Fibroblast of skin of back (primary cell): ENCODE results near the gene LYPD6B.
A peak's percentile ranks its signal among the peaks of the same experiment; 100 is the strongest.

Experiments
- DNase-seq: peaks from one replicate; pipeline ENCODE4 v3.0.0-alpha.2; 2013

LYPD6B gene

DNA sequence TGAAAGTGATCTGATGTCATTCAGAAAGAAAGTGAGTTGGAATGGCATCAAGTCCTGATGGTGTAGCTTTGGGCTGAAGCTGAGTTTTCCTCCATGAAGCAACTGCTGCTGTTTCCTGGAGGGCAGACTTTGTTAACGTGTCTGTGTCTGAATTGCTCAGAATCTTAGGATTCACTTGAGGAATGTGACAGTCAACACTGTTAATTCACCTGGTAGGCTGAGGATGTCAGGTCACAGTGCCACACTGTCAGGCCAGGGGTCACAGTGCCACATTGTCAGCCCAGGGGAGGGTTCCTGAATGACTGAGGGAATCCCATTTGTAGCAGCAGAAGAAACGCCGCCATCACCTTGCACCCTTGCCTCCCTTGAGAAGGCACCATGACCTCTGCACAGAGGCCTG is 39.4 kb downstream of the LYPD6B start:
- no peak for DNase-seq

DNA sequence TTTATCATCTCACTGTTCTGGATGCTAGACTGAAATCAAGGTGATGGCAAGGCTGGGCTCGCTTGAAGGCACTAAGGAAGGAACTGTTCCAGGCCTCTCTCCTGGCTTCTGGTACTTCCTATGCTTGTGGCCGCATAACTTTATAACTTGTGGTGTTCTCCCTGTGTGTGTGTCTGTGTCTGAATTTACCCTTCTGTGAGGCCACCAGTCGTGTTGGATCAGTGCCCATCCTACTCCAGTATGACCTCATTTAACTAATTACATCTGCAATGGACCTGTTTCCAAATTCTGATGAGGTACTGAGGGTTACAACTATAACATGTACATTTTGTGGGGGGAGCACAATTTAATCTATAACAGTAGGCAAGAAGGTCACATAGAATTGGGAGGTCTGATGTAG is 41.6 kb downstream of the LYPD6B start:
- peak; percentile 23 for DNase-seq

DNA sequence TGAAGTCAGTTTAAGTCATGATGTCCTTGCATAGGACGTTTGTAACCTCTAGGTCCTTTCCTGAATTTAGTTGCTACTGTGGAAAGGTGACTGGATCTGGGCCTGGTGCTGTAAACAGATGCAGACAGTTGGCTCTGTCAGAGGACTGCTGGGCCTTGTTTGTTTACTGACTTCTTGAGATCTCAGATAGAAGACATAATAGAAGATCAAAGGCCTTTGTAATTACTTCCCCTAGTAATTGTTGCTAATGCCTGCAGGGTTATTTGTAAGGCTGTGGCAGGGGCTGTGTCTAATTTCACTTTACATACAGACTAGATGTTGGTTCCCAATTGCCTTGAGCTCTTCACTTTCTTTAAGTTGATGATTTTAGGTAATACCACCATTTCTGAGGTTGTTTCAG is 42.5 kb downstream of the LYPD6B start:
- DNase-seq = no peak

DNA sequence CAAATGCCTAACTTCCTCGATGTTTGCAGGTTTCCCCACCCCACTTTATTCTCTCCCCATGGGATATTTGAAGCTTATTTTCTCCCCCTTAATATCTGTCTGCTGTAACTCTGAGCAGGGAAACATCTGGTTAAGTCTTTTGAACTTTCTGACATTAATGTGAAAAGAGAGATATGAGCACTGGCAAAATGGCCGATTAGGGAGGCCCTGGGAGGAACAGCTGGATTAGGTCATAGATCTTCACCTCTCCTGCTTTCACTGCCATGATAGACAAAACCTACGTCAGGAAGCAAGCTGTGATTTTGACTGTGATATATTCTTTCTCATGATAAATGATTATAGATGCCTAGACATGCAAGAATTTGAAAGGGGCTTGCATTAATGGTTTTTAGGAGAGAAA is 43.6 kb downstream of the LYPD6B start:
- no peak for DNase-seq

DNA sequence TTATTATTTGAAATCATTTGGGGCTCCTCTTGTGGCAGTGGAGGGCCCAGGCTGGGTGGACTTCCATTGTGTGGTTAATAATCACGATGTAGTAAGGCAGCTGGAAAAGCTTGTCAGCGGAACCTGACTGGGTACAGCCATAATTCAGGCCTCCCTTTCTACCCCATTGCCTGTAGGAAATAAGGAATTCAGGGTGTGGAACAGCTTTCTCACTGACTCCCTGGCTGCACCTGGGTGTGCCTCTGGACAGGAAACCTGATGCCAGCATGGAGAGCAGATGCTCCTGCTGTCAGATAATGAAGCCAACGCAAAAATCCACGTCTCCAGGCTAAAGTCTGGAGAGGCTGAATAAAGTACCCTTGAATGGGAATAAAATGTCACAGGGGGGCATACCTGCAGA is 44.2 kb downstream of the LYPD6B start:
- no peak for DNase-seq

DNA sequence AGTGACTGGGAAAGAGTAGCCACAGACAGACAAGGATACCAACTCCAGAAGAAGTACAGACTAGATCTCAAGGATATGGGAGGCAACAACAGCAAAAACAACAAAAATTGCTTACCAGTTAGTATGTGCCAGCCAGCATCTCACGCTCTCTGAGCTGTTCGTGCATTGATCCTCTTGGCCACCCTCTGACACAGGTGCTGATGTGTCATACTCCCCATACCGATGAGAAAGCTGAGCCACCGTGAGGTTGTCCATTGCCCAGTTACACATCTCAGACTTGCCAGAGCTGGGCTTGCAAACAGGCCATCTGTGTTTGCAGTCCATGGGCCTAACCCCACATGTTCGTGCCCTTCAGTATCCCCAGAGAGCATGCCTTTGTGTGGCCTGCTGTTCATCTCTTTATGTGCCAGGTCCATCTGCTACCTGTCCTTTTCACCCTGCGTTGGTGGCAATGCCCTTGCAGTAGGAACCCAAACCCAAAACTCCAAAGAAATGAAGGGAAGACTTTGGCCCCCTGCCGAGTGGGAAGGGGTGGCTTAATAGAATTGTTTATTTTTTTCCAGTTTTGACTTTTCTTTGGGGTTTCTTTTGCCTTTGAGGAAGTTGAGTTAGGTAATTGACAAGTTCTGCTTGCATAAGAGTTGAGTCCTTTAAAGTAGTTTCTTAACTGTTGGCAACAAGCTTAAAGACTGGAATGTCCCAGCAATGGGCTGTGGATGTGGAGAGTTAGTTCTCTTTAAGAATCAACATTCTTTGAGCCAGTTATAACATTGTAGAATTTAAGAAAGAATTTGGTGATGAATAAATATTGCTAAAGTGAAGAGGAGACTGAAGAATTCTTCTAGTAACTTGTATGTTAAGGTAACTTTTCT is 46.7 kb downstream of the LYPD6B start:
- peak; percentile 44 for DNase-seq

DNA sequence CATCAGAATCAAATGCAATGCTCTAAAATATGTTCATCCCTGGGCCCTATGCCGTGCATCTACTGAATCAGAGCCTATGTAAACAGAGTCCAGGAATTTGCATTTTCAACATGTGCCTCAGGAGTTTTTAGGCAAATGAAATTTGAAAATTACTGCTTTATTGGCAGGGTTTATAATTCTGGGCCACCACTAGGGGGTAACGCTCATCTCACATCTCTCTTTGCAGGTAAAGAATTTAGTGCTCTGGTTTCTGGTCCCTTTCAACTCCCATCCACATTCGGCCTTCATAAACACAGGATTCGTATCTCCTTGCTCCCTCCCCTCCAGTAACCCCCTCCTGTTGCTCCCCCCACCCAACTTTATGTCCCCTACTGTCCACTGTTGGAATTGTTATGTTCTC is 49.3 kb downstream of the LYPD6B start:
- DNase-seq = no peak

DNA sequence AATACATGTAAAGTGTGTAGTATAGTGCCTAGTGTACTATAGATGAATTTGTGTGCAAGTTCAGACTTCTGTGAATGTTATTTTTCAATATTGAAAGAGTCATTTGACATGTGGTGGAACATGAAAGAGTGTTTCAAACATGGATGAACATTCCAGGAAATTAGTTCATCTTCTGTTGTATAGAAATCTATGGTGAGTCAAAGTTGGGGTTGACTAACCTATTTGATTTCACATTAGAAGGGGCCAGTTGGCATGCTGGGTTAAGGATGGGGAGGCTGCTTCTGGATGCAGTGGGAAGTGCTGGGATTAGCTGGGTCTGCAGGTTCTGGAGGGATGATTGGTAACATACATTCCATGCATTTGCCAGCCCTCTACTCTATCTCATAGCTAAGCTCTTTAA is 50.6 kb downstream of the LYPD6B start:
- peak; percentile 40 for DNase-seq

DNA sequence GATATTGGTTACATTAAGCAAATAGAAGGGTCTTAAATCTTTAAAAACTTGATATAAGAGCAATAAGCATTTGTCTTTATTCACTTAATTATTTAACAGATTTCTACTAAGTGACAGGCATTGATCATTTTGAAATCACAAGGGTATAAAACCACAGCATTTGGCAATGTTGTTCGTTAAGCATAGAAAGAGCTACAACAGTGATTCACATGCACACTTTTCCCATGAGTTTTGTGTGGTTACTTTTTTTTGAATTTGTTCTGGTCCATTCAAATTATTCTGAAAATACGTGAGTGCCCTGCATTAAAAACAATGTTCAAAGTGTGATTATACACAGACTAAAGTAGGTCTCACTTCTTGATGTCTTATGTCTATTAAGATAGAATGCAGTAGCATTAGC is 52.2 kb downstream of the LYPD6B start:
- no peak for DNase-seq

DNA sequence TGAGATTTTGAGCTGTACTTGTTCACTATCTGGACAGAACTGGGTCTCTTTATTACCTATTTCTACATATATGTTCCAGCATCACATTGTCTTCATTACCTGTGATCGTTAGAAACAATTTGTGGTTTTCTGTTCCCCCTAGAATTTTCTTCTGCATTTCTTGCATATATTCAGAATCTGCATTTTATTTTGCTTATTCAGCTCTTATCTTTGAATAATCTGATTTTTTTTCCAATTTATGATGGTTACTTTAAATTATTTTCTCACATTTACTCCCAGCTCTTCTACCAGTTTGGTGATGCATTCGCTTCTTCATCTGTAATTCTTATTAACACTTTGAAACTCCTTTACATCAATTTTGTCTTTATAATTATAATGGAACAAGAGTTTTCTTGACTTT is 55.1 kb downstream of the LYPD6B start:
- no peak for DNase-seq

DNA sequence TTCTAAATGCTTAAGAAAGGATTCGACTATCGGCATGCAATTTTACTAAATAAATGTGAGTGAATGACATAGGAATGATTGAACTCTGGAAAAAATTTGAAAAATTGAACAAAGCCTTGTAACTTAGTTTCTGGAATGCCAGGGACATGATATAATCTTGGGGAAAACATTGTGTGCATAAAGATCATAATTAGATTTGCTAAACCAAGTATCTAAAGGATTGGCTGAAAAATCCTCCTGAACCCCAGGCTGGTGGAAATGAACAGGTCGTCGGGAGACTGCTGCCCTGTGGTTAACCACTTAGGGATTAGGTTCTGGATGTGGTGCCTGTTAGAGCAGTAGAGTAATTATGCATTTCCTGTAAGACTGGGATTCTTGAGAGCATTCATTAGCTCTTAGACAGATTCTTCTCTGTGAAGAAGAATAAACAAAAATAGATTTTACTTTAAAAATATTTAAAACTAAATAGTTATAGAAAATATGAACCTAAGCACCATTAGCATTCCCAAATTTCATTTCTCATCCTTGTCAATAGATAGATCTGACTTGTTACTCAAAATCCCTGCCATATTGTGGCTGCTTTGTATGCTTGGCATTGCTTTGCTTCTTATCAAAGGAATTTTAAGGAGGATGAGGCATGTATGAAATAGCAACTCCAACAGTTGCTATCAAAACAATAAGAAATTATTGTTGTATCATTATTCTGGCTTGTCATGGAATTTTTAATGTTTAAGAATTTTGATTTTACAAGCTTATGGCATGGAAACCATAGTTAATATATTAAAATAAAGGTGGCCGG is 55.9 kb downstream of the LYPD6B start:
- DNase-seq = peak; percentile 89

DNA sequence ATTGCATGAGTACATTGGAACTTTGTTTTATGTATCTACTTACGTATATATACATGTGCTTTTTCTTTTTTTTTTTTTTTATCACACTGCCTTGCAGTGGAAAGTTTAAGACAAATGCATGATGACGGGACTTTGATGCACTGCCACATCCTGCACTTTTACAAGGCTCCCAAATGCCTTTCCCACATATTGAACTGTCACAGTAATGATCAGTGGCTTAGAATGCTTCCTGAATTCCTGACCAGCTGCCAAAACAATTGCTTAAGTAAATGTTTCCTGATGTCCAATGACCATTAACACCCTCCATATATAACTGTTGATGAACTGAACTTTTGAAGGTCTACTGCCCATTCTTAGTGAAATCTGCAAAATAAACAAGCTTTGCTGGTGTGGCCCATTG is 60.2 kb downstream of the LYPD6B start:
- DNase-seq = peak; percentile 85

DNA sequence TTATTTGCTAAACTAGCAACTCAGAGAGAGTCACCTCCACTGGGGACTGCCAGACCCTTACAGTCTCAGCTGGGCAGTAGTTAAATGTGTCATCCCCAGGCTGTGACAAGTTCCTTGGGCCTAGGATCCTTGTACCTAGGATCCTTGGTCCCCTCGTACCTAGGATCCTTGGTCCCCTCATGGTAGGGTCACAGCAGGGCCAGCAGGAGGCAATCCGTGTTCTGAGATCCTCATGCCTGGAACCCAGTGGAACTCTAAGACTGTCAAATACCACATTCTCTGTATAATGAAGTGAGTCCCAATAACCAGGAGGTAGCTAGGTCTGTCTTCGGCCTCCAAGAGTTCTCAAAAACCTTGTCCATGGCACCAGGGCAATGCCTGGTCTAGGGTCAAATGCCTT is 60.8 kb downstream of the LYPD6B start:
- DNase-seq = no peak

DNA sequence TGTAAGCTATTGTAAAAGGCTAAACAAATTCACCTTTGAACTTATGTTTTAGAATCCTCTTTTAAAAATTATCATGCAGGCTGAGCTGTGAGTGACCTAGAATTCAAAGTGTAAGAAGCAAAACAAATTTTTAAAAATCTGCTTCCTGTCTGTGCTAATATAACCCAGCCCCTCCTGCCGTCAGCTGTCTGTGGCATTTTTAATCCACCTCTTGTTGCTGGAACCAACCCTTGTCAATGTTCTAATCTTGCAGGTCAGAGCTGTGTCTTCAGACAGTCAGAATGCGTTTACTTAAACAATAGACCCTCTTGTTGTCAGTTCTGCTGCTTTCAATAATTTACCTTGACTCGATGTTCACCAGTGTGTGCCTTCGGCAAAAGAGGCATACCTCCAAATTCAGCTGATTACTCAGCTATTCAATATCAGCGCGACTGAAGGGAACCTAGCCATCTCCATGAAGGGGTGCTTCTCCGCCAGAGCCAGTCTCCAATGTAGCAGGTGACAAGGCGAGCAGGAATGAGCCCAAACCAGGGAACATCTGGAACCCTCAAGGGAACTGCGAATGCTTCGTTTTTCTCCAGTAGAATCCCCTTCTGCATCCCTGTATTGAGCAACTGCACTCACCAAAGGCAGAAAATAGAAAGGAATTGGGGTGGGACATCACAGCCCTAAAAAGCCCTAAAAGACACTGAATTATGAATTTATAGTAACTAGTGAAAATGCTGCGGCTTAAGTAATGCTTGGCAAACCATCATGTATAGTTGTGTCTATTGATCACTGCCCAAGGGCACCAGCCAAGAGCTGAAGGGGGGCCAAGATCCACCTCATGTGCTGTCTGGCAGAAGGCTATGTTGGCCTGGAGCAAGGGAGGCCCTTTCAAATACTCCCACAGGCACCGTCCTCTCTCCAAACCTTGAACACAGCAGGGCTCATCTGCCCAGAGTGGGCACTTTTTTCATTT is 62.5 kb downstream of the LYPD6B start:
- no peak for DNase-seq

DNA sequence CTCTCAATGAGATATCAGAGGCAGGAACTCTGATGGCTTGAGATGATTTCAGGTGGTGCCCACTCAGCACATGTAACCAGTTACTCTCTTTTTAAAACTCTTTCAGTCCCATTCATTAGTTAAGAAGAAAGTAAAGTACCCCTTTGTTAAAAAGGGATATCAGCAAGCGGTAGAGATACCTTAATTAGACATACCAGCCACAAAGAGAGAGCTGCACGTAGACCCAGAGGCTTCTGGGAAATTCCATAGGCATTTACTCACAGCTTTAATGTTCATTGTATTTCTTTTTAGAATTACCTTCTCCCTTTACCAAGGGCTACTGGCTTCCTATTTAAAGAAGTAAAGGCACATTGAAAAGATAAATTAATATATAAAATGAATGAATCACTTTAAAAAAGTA is 63.3 kb downstream of the LYPD6B start:
- DNase-seq = peak; percentile 30

DNA sequence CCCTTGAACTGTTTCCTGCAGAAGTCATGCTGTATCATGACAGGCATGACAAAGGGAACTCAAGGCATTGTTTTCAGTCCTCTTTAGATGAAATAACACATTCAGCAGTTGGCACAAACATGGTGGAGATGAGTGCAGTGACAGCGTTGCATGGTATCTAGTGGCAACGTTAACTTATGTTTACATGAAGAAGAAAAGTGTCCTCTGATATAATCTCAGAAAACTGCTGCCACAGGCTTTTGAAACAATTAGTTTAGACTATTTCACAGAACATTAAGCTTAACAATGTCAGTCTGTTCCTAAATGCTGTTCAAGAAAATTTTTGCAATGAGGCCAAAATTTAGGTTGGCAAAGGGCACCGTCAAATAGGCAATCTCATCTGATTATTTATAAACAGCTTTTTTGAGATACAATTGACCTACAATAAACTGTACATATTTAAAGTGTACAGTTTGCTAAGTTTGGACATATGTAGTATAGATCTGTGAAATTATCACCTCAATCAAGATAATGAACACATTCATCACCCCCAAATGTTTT is 64.7 kb downstream of the LYPD6B start:
- DNase-seq = no peak

DNA sequence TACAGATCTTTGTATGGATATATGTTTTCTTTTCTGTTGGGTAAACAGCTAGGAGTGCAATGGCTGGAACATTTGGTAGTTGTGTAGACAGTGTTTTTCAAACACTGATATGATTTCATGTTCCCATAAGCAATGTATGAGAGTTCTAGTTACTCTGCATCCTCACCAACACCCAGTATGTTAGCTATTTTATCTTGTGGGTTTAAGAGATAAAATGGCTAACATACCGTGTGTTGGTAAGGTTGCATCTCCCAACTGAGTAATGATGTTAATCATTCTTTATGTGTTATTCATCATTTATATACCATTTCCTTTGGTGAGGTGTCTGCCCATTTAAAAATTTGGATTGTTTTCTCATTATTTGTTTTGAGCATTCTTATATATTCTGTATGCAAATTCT is 65.7 kb downstream of the LYPD6B start:
- DNase-seq = peak; percentile 42

DNA sequence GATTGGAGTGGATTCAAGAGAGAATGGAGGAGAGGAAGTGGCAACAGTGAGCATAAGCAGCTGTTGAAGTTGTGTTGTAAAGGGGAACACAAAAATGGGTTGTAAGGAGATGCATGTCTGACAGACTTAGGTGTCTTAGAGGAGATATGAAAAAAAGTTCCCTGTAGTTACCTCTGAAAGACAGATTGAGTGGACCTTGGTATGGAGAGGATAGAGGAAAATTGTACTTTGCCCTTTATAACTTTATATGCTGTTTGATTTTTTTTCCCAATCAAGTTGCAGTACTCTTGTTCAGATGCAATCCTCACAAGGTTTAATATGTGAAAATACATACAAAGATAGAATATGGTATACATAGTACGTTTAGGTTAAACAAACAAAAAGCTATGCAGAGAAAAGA is 73.6 kb downstream of the LYPD6B start:
- DNase-seq = no peak

DNA sequence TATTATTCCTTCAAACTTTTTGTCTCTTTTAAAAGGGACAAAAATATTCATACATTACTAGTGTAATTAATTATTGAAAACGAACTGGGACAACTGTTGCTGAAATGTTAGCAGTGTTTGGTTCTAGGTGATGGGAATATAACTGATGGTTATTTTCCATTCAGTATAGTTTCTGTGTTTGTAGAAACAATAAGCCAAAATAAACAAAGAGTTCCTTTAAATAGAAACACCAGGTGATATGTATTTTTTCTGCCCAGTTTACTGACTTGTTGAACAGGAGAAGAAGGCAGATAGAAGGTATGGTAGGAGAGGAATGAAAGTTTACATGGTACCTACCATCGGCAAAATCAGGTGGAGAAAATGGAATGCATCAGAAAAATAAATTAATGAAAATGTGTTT is 74.2 kb downstream of the LYPD6B start:
- DNase-seq = no peak

DNA sequence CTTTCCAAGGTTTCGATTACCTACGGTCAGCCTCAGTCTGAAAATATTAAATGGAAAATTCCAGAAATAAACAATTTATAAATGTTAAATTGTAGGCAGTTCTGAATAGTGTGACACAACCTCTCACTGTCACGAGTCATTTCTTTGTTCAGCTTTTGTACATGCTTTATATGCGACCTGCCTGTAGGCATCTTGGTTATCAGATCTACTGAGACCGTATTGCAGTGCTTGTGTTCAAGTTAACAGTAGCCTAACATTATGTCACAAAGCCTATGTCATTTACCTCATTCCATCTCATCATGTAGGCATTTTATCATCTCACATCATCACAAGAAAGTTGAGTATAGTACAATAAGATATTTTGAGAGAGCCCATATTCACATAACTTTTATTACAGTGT is 77.3 kb downstream of the LYPD6B start:
- no peak for DNase-seq

DNA sequence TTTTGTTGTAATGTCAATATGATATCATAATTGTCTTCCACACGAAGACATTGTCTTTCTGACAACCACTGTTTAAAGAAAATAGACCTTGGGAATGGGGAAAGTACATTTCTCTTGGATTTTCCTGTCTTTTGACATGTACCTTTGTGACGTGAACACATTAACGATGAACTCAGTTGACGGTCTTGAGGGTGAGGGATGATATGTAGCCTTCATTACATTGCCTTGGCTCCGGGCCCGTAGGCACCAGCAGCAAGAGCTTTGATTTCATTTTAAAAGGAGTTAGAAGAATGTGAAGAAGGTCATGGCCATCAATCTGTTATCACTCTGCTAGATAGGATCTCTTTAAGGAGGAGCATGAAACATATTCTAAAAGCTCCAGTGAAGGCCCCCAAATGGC is 80.9 kb downstream of the LYPD6B start:
- DNase-seq = no peak

DNA sequence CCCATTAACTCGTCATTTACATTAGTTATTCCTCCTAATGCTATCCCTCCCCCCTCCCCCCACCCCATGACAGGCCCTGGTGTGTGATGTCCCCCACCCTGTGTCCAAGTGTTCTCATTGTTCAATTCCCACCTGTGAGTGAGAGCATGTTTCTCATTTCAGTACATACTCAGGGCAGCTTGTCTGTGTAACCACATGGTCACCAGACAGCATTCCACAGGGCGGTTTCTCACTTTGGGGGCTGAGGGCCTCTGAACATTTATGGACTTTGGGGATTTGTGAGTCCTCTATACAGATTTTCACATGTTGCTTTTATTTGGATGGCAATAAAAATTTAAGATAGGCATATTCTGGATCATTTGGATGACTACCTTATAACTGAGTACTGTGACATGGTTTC is 84.0 kb downstream of the LYPD6B start:
- DNase-seq = peak; percentile 11
